B cell (primary cell): ENCODE measurements around the gene APPBP2. TPM values are rescaled to one million over a fixed set of nuclear protein-coding genes. Genes with fewer than 3 reads are reported as not detected.

Source experiments
- ATAC-seq: fragments of 200-7000 bp; cut with Tn5 transposase; one replicate; pipeline ENCODE4 v1.10.0; 2021; ENCODE audit warnings: low read depth, mild to moderate bottlenecking, moderate number of reproducible peaks, moderate library complexity
- CTCF ChIA-PET: fragments of 350-600 bp; sonication (Branson Sonifier 250); formaldehyde crosslinking; loops from one replicate; lab custom pipeline; 2021; ENCODE audit warnings: antibody characterized with exemption, inconsistent platforms; lab: Charles Lee
- POLR2A ChIA-PET: fragments of 350-600 bp; sonication (Branson Sonifier 250); formaldehyde crosslinking; loops from one replicate; lab custom pipeline; 2021; ENCODE audit warnings: antibody characterized with exemption; lab: Charles Lee
- DNase-seq: peaks from one replicate; pipeline ENCODE4 v3.0.0; 2013
- H2AFZ ChIP-seq: 2 replicates; pipeline ENCODE4 v1.6.1; 2012; ENCODE audit warnings: mild to moderate bottlenecking, low read depth, low read length; ENCODE audit not compliant: insufficient read depth, poor library complexity, severe bottlenecking
- H3K27ac ChIP-seq, 2 donors: 1 replicate in 1 of 2; 2 replicates in 1 of 2; pipeline ENCODE4 v1.5.1; 2012 to 2013; ENCODE audit warnings: low read length in 2 of 2, mild to moderate bottlenecking in 2 of 2, moderate library complexity in 1 of 2
- H3K27me3 ChIP-seq, 4 experiments: fragments of 200-600 bp in 1 of 4; sonication (generic) in 1 of 4; replicated peaks in 1 of 4; 1 replicate in 2 of 4; 2 replicates in 2 of 4; pipeline versions ENCODE4 v1.6.1 to v1.7.0; 2013 to 2016; ENCODE audit warnings: low read length in 3 of 4, mild to moderate bottlenecking in 2 of 4, mixed read lengths in 1 of 4, moderate library complexity in 1 of 4; ENCODE audit not compliant: insufficient read depth in 4 of 4, control insufficient read depth in 3 of 4; ENCODE audit errors: control extremely low read depth in 1 of 4
- H3K36me3 ChIP-seq, 2 experiments: replicated peaks in 1 of 2; 1 replicate in 1 of 2; 2 replicates in 1 of 2; pipeline versions ENCODE4 v1.6.1 to v1.7.1; 2013; ENCODE audit warnings: low read length in 1 of 2; ENCODE audit not compliant: insufficient read depth in 2 of 2, control insufficient read depth in 1 of 2; ENCODE audit errors: control extremely low read depth in 1 of 2, extremely low read depth in 1 of 2
- H3K4me1 ChIP-seq, 2 donors: fragments of 200-600 bp in 1 of 2; sonication (generic) in 1 of 2; 1 replicate in 1 of 2; 2 replicates in 1 of 2; pipeline versions ENCODE4 v1.5.1 to v1.6.1; 2013 to 2017; ENCODE audit warnings: low read length in 2 of 2; ENCODE audit not compliant: control insufficient read depth in 2 of 2, insufficient read depth in 2 of 2
- H3K4me2 ChIP-seq: replicated peaks from 2 replicates; pipeline ENCODE3; 2012; ENCODE audit warnings: mild to moderate bottlenecking, low read depth, low read length; ENCODE audit not compliant: poor library complexity, severe bottlenecking
- H3K4me3 ChIP-seq, 5 experiments: fragments of 200-600 bp in 1 of 5; sonication (generic) in 1 of 5; 1 replicate in 3 of 5; 2 replicates in 2 of 5; pipeline versions ENCODE4 v1.5.1 to v1.7.0; 2011 to 2016; ENCODE audit warnings: low read length in 4 of 5, mild to moderate bottlenecking in 4 of 5, low read depth in 2 of 5, control low read depth in 1 of 5, moderate library complexity in 1 of 5; ENCODE audit not compliant: insufficient read depth in 1 of 5; ENCODE audit errors: control extremely low read depth in 1 of 5, extremely low read depth in 1 of 5
- H3K79me2 ChIP-seq: fragments of 200-600 bp; sonication (generic); one replicate; pipeline ENCODE4 v1.6.0; 2016; ENCODE audit warnings: low read length; ENCODE audit not compliant: control insufficient read depth, insufficient read depth
- H3K9ac ChIP-seq: fragments of 200-600 bp; sonication (generic); 2 replicates; pipeline ENCODE4 v1.6.1; 2017; ENCODE audit warnings: mild to moderate bottlenecking, low read length, moderate library complexity
- H3K9me3 ChIP-seq, 3 donors: one replicate each; pipeline versions ENCODE4 v1.6.1 to v1.7.1; 2013; ENCODE audit warnings: low read length in 2 of 3; ENCODE audit not compliant: control insufficient read depth in 2 of 3, insufficient read depth in 1 of 3; ENCODE audit errors: control extremely low read depth in 1 of 3
- H4K20me1 ChIP-seq: 2 replicates; pipeline ENCODE4 v1.6.0; 2012; ENCODE audit warnings: mild to moderate bottlenecking, low read length; ENCODE audit not compliant: insufficient read depth, control insufficient read depth, poor library complexity, severe bottlenecking
- H3K27ac Mint-ChIP-seq: one replicate; pipeline ENCODE4 v1.8.0; 2021; ENCODE audit warnings: mixed read lengths
- H3K27me3 Mint-ChIP-seq: one replicate; pipeline ENCODE4 v1.8.0; 2021; ENCODE audit warnings: mixed read lengths
- H3K4me1 Mint-ChIP-seq: one replicate; pipeline ENCODE4 v1.8.0; 2021; ENCODE audit warnings: mixed read lengths
- H3K4me3 Mint-ChIP-seq: one replicate; pipeline ENCODE4 v1.8.0; 2021; ENCODE audit warnings: mixed read lengths
- H3K9me3 Mint-ChIP-seq: one replicate; pipeline ENCODE4 v1.8.0; 2022; ENCODE audit warnings: mixed read lengths; ENCODE audit not compliant: insufficient read depth
- CTCF ChIP-seq: fragments of 200-600 bp; IDR thresholded peaks from one replicate; pipeline ENCODE4 v1.8.0; 2022; ENCODE audit warnings: antibody characterized with exemption, mild to moderate bottlenecking
- EZH2 ChIP-seq: IDR thresholded peaks from 2 replicates; pipeline ENCODE4 v1.6.1; 2012; ENCODE audit warnings: borderline replicate concordance, low read depth, mild to moderate bottlenecking, moderate library complexity, low read length; ENCODE audit not compliant: insufficient read depth, poor library complexity, severe bottlenecking
- WGBS: methylation state at CpG from one replicate; pipeline ENCODE4 v1.1.5; 2013; ENCODE audit warnings: missing lambda C conversion rate; ENCODE audit not compliant: insufficient coverage; 5-methylcytosine and 5-hydroxymethylcytosine counted together
- intact Hi-C: fragments of 100-400 bp; cut with micrococcal nuclease; formaldehyde crosslinking; loops from one replicate; pipeline ENCODE4 v1.10.0; 2022
- polyA minus RNA-seq: library from RNA; depleted of rRNA, polyadenylated mRNA; stranded (reverse); fragments of >200 nt; gene quantifications from 2 replicates; pipeline ENCODE4 v1.2.3, GENCODE V29; 2012
- polyA plus RNA-seq: library from polyadenylated mRNA; depleted of rRNA; stranded (reverse); fragments of >200 nt; gene quantifications from 2 replicates; pipeline ENCODE4 v1.2.3, GENCODE V29; 2012
- total RNA-seq, 2 donors: library from RNA; stranded (reverse); fragments of 120-200 nt in 1 of 2; gene quantifications; 1 replicate in 1 of 2; 2 replicates in 1 of 2; pipeline versions ENCODE4 v1.2.3 to v1.2.4, GENCODE V29; 2013 to 2022

The APPBP2 gene, protein sequence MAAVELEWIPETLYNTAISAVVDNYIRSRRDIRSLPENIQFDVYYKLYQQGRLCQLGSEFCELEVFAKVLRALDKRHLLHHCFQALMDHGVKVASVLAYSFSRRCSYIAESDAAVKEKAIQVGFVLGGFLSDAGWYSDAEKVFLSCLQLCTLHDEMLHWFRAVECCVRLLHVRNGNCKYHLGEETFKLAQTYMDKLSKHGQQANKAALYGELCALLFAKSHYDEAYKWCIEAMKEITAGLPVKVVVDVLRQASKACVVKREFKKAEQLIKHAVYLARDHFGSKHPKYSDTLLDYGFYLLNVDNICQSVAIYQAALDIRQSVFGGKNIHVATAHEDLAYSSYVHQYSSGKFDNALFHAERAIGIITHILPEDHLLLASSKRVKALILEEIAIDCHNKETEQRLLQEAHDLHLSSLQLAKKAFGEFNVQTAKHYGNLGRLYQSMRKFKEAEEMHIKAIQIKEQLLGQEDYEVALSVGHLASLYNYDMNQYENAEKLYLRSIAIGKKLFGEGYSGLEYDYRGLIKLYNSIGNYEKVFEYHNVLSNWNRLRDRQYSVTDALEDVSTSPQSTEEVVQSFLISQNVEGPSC
- total RNA-seq (38.8 and 44.1 TPM in 2 replicates), polyA plus RNA-seq (6.3 and 10.9 TPM in 2 replicates), polyA minus RNA-seq (9.3 and 11.6 TPM in 2 replicates)
- 23.2 TPM for total RNA-seq (2013)

DNA sequence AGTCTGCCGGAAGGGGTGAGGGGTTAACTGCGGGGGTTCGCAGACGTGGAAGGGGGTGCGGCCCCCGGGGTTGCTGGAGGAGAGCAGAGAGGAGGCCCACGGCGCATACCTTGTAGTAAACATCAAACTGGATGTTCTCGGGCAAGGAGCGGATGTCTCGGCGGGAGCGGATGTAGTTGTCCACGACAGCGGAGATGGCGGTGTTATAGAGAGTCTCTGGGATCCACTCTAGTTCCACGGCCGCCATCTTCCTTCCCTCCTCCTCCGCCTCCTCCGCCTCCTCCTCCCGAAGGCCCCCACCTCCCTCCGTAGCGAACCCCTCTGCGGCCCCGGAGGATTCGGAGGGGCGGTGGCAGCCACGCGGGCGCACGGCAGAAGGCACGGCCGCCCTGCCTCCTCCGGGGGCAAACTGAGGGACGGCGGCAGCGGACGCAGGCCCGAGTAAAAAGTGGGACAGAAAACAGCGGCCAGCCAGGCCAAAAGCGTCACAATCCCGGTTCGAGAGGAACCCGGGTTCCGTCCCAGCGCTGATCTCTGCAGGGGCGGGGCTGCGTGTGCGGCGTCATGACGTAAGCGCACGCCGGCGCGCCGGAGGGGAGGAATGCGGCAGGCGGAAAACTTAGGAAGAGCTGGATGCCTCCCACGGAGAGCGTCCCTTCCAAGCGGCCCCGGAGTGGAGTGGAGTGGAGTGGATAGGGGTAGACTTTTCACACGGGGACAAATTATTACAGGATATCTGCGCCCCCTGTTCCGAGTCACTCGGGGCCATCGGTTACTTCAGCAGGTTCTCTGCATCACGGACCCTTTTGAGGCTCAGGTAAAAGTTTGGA, at the start of gene APPBP2:
TSS of gene APPBP2 (minus strand) at position 558 of the 830 bp plus-strand sequence. CDS start at position 247, 311 bp downstream.
- intact Hi-C loops = loop anchor here (1.0 to 2.0 kb wide), 3 partner anchors 43 to 151 kb away; partner anchors contain the start of genes BCAS3 and PPM1D
- no peaks in the 10 kb centered on the region for H3K27me3 ChIP-seq
- ChIA-PET POLR2A (interaction anchor here (1.1 kb wide), 1 partner anchor 74 kb away, joined by 3 read pairs; the partner anchor contains the start of gene PPM1D), CTCF (interaction anchor here (1.0 to 1.5 kb wide), 3 partner anchors 44 to 112 kb away, joined by 3 to 5 read pairs (median 3); no protein-coding TSS in a partner anchor)
- peak; percentile 87 for DNase-seq
- peak within 1 kb of the TSS; percentile 98 for H3K9ac ChIP-seq
- H3K27ac ChIP-seq = peak within 1 kb of the TSS; percentile 88 to 94
- H3K36me3 ChIP-seq = no peaks in the 10 kb centered on the region
- under 1% methylated on average over 61 of the region's 69 CpGs for WGBS
- H3K4me1 ChIP-seq = peaks cover 17 to 21% of the 10 kb centered on the region in 2 donors
- peak; percentile 88 for ATAC-seq
- peaks cover 72% of the 10 kb centered on the region for H3K79me2 ChIP-seq
- Mint-ChIP-seq H3K27me3 (no peaks in the 10 kb centered on the region), H3K4me3 (peak within 1 kb of the TSS; percentile 100), H3K9me3 (no peaks in the 10 kb centered on the region), H3K27ac (peak within 1 kb of the TSS; percentile 98), H3K4me1 (peaks cover 45% of the 10 kb centered on the region)
- peak within 1 kb of the TSS; percentile 82 for H3K4me2 ChIP-seq
- H3K4me3 ChIP-seq = peak within 1 kb of the TSS; percentile 66 to 98 (median 96)
- no peaks in the 10 kb centered on the region for H3K9me3 ChIP-seq
- TF ChIP-seq CTCF (no peak), EZH2 (no peak)
- H2AFZ ChIP-seq = peak within 1 kb of the TSS; percentile 99
- H4K20me1 ChIP-seq = peaks cover 7% of the 10 kb centered on the region
